Right lung (tissue), 5 donors: ENCODE results near the gene ASB2. TPM values are rescaled to one million over a fixed set of nuclear protein-coding genes. Genes with fewer than 3 reads are reported as not detected.

Experiments used
- polyA plus RNA-seq, 5 donors: library from polyadenylated mRNA; unstranded; fragments of 120-200 nt; gene quantifications; one replicate each; pipeline versions ENCODE4 v1.2.1 to v1.2.3, GENCODE V29; 2013; ENCODE audit warnings: inconsistent platforms in 1 of 5, low replicate concordance in 1 of 5; ENCODE audit not compliant: insufficient read length in 5 of 5, insufficient read depth in 1 of 5

The ASB2 gene
- polyA plus RNA-seq, 5 donors = 0.43 to 2.9 (median 1.4) TPM

Other genes with a start within 250 kb of the ASB2 start
- 1 to 10 TPM in 2 of 5 donors, under 1 TPM in 3; 0.37 to 1.8 (median 0.91) TPM for gene PRIMA1, start 188.1 kb downstream of the ASB2 start, polyA plus RNA-seq
- under 1 TPM; 0.10 to 0.51 (median 0.21) TPM for gene FAM181A, start 49.2 kb downstream of the ASB2 start, polyA plus RNA-seq
- not detected for gene CCDC197, start 20.7 kb upstream of the ASB2 start, polyA plus RNA-seq
- 1 to 10 TPM; 3.3 to 4.3 (median 3.6) TPM for gene OTUB2, start 49.8 kb upstream of the ASB2 start, polyA plus RNA-seq
- 100 to 1,000 TPM; 129 to 148 (median 139) TPM for gene DDX24, start 104.6 kb upstream of the ASB2 start, polyA plus RNA-seq
- gene IFI27L1, start 104.7 kb upstream of the ASB2 start, polyA plus RNA-seq = 10 to 100 TPM; 23.2 to 31.4 (median 29.7) TPM
- gene IFI27, start 134.2 kb upstream of the ASB2 start, polyA plus RNA-seq = 10 to 100 TPM; 16.3 to 32.2 (median 28.6) TPM
- 10 to 100 TPM; 29.9 to 42.4 (median 39.0) TPM for gene IFI27L2, start 153.0 kb upstream of the ASB2 start, polyA plus RNA-seq
- 1 to 10 TPM in 1 of 5 donors, under 1 TPM in 4; 0.54 to 1.1 (median 0.95) TPM for gene PPP4R4, start 197.8 kb upstream of the ASB2 start, polyA plus RNA-seq